GM10847 (cell line): ENCODE results near the gene PSMA3.

Source experiments
- POLR2A ChIP-seq: IDR thresholded peaks from 2 replicates; pipeline ENCODE4 v1.6.1; 2011; ENCODE audit not compliant: insufficient read length; ENCODE audit errors: extremely low read depth

Gene PSMA3

GRCh38 chr14:58245562-58245961 is 919 bp downstream of the PSMA3 start:
- no peak for TF ChIP-seq POLR2A

GRCh38 chr14:58249611-58250010 is 5.0 kb downstream of the PSMA3 start:
- TF ChIP-seq POLR2A: no peak

- no peak for TF ChIP-seq POLR2A
These were observed 13.5 kb downstream of the PSMA3 start for GRCh38 chr14:58258156-58258555.

GRCh38 chr14:58265401-58265800 is 20.8 kb downstream of the PSMA3 start:
- no peak for TF ChIP-seq POLR2A

GRCh38 chr14:58270628-58271027 is 26.0 kb downstream of the PSMA3 start:
- TF ChIP-seq POLR2A: no peak

GRCh38 chr14:58272588-58273372 is 28.1 kb downstream of the PSMA3 start:
- TF ChIP-seq POLR2A: no peak

GRCh38 chr14:58274881-58275280 is 30.2 kb downstream of the PSMA3 start:
- no peak for TF ChIP-seq POLR2A

- no peak for TF ChIP-seq POLR2A
These were observed 31.0 kb downstream of the PSMA3 start for GRCh38 chr14:58275527-58276190.

GRCh38 chr14:58276208-58276607 is 31.6 kb downstream of the PSMA3 start:
- no peak for TF ChIP-seq POLR2A

GRCh38 chr14:58278177-58278576 is 33.5 kb downstream of the PSMA3 start:
- no peak for TF ChIP-seq POLR2A

GRCh38 chr14:58280954-58281787 is 36.5 kb downstream of the PSMA3 start:
- TF ChIP-seq POLR2A: no peak

GRCh38 chr14:58281969-58282368 is 37.3 kb downstream of the PSMA3 start:
- TF ChIP-seq POLR2A: no peak

- TF ChIP-seq POLR2A: no peak
These were observed 38.4 kb downstream of the PSMA3 start for GRCh38 chr14:58282925-58283593.

- TF ChIP-seq POLR2A: no peak
These were observed 39.1 kb downstream of the PSMA3 start for GRCh38 chr14:58283730-58284129.

GRCh38 chr14:58285132-58285531 is 40.5 kb downstream of the PSMA3 start:
- no peak for TF ChIP-seq POLR2A
